PC-3 (cell line): ENCODE measurements around the gene KCNA2.

ENCODE experiments used
- CTCF ChIP-seq: fragments of 300-600 bp; sonication (generic); conservative IDR thresholded peaks from 2 replicates; pipeline ENCODE4 v1.5.1; 2017; ENCODE audit warnings: antibody characterized with exemption, low read depth, mild to moderate bottlenecking, low read length
- EZH2 ChIP-seq: fragments of 300-600 bp; sonication (generic); IDR thresholded peaks from one replicate; pipeline ENCODE4 v1.6.1; 2017; ENCODE audit warnings: antibody characterized with exemption, mild to moderate bottlenecking, low read length; ENCODE audit not compliant: unreplicated experiment
- EZH2phosphoT487 ChIP-seq: fragments of 300-600 bp; sonication (generic); IDR thresholded peaks from 2 replicates; pipeline ENCODE4 v1.6.1; 2018; ENCODE audit warnings: mild to moderate bottlenecking, antibody characterized with exemption, low read length, borderline replicate concordance

- no peak for TF ChIP-seq EZH2phosphoT487
- TF ChIP-seq CTCF, result no peak
- no peak for TF ChIP-seq EZH2
Observed at GRCh38 chr1:110638058-110638457, 31.9 kb upstream of the KCNA2 start.
